Omental fat pad (tissue), 4 donors: ENCODE data around the gene ENHO. TPM values are rescaled to one million over a fixed set of nuclear protein-coding genes. Genes with fewer than 3 reads are reported as not detected.

Experiments used
- ATAC-seq: fragments of 150-250 bp; one replicate; pipeline ENCODE4 v1.9.1; 2016; ENCODE audit warnings: mild to moderate bottlenecking, moderate library complexity; ENCODE audit not compliant: low FRiP score
- DNase-seq: peaks from one replicate; pipeline ENCODE4 v3.0.0-alpha.2; 2019; ENCODE audit warnings: low spot score
- CTCF ChIP-seq, 3 donors: fragments of 450-650 bp; IDR thresholded peaks; one replicate each; pipeline ENCODE4 v1.5.1; 2016 to 2017; ENCODE audit warnings: antibody characterized with exemption in 3 of 3, mild to moderate bottlenecking in 3 of 3, moderate library complexity in 2 of 3
- total RNA-seq, 4 donors: library from RNA; depleted of rRNA; stranded (reverse); fragments of >200 nt; gene quantifications; one replicate each; pipeline ENCODE4 v1.1.0, GENCODE V29; 2016

ENHO gene
- total RNA-seq, 4 donors from 2014 or later: not detected

- DNase-seq (no peak), ATAC-seq (no peak)
- no peak for TF ChIP-seq CTCF (IDR thresholded peaks at IDR 0.05)
Measured at GRCh38 chr9:34513567-34514214, 9.1 kb downstream of the ENHO start.

- ATAC-seq (no peak), DNase-seq (no peak)
- TF ChIP-seq CTCF (IDR thresholded peaks at IDR 0.05): no peak
Measured at GRCh38 chr9:34512131-34513078, 10.4 kb downstream of the ENHO start.

- TF ChIP-seq CTCF (IDR thresholded peaks at IDR 0.05): no peak
- no peak for ATAC-seq
- DNase-seq: no peak
Measured at GRCh38 chr9:34510497-34511468, 12.0 kb downstream of the ENHO start.

GRCh38 chr9:34508951-34509350, 13.8 kb downstream of the ENHO start:
- DNase-seq: no peak
- no peak for TF ChIP-seq CTCF (IDR thresholded peaks at IDR 0.05)
- no peak for ATAC-seq

- ATAC-seq (no peak), DNase-seq (no peak)
- no peak for TF ChIP-seq CTCF (IDR thresholded peaks at IDR 0.05)
Measured at GRCh38 chr9:34508463-34508862, 14.3 kb downstream of the ENHO start.

- no peak for TF ChIP-seq CTCF (IDR thresholded peaks at IDR 0.05)
- DNase-seq: no peak
- ATAC-seq: no peak
Measured at GRCh38 chr9:34507966-34508365, 14.8 kb downstream of the ENHO start.
